GM10266 (cell line): ENCODE results near the gene CDS2.

ENCODE experiments used
- DNase-seq: peaks from one replicate; pipeline ENCODE4 v3.0.0; 2012; ENCODE audit errors: extremely low spot score
- TF ChIP-seq, protein P1 (sequence below): IDR thresholded peaks from 2 replicates; pipeline ENCODE4 v1.5.1; 2012; ENCODE audit warnings: mild to moderate bottlenecking, low read depth; ENCODE audit not compliant: control insufficient read depth, insufficient read depth; ENCODE audit errors: missing control alignments

The CDS2 gene

DNA sequence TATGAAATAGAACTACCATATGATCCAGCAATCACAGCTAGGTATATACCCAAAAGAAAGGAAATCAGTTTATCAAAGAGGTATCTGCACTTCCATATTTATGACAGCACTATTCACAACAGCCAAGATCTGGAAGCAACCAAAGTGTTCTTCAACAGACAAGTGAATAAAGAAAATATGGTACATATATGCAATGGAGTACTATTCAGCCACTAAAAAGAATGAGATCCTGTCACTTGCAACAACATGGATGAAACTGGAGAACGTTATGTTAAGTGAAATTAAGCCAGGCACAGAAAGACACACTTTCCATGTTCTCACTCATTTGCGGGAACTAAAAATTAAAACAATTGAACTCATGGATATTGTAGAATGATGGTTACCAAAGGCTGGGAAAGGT lies 22.3 kb upstream of the CDS2 start:
- no peak for DNase-seq
- TF ChIP-seq, protein P1, sequence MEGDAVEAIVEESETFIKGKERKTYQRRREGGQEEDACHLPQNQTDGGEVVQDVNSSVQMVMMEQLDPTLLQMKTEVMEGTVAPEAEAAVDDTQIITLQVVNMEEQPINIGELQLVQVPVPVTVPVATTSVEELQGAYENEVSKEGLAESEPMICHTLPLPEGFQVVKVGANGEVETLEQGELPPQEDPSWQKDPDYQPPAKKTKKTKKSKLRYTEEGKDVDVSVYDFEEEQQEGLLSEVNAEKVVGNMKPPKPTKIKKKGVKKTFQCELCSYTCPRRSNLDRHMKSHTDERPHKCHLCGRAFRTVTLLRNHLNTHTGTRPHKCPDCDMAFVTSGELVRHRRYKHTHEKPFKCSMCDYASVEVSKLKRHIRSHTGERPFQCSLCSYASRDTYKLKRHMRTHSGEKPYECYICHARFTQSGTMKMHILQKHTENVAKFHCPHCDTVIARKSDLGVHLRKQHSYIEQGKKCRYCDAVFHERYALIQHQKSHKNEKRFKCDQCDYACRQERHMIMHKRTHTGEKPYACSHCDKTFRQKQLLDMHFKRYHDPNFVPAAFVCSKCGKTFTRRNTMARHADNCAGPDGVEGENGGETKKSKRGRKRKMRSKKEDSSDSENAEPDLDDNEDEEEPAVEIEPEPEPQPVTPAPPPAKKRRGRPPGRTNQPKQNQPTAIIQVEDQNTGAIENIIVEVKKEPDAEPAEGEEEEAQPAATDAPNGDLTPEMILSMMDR: no peak

DNA sequence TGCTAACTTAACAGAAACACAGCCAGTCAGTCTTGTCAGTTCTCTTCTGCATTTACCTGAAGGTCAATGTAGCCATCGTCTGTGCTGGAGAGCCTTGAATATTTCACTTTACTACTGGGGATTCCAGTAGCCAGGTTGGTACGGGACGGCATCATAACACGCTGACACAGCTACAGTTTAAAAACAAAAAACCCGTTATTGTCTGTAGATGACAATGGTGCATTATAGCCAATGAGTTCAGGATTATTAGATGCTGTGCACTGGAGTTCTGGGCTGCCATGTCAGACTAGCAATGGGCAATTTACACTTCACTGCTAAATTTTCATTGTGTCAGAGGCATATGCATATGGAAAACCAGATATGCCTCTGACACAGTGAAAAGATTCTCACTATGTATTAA lies 17.5 kb upstream of the CDS2 start:
- TF ChIP-seq, protein P1: no peak
- DNase-seq: no peak

DNA sequence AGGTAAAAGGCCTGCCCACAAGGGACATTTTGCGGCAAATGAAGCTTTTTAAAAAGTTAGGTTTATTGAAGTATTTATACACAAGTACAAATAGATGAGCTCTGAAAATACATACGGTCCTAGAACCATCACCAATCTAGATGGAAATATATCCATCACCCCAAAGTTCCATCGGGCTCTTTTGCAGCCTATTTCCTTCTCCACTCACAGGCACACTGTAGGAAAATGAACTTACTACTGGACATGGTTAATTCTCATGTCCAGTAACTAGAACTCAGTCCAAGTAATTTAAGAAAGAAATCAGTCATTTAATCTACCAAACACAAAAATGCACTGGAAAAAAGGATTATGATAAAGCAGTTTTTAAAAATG lies 13.2 kb upstream of the CDS2 start:
- no peak for DNase-seq
- TF ChIP-seq, protein P1: no peak

GRCh38 chr20:5114403-5114802 lies 12.4 kb upstream of the CDS2 start:
- TF ChIP-seq, protein P1: no peak

GRCh38 chr20:5116875-5117274 lies 9.9 kb upstream of the CDS2 start:
- DNase-seq: no peak
- TF ChIP-seq, protein P1: no peak

More at GRCh38 chr20:5114403-5114802, 12.4 kb upstream of the CDS2 start:
- no peak for DNase-seq

DNA sequence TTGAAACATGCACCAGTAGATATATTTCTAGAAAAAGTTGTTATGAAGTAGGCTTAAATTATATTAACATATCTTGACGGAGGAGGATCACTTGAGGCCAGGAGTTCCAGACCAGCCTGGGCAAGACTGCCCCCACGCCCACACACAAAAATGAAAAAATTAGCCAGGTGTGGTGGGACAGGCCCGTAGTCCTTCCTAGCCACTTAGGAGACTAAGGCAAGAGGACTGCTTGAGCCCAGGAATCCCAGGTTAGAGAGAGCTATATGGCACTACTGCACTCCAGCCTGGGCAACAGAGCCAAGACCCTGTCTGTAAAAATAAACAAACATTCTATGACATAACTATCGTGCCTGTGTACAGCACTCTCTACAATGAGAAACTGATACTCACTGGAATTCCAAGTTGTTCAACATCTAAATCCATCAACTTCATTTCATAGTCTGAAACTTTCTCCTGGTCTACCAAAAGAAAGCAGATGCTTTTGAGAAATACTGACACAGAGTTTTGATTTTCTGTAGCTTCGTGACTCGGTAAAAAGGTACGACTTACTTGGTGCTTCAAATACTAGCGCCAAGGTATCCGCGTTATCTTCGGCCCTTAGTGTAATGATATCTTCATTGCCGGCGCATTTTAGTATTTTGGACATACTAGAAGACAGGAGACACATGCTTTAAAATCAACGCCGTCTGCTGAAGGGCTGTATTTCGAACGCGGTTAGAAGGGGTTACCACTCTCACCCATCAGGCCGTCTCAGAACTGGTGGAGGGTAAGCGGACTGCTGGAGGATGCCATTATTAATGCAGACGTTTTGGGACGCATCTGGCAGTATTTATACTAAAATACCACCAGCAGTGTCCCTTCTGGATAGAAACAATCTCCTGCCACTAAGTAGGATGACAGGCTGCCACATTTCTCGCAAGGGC lies 8.3 kb upstream of the CDS2 start:
- DNase-seq: no peak

DNA sequence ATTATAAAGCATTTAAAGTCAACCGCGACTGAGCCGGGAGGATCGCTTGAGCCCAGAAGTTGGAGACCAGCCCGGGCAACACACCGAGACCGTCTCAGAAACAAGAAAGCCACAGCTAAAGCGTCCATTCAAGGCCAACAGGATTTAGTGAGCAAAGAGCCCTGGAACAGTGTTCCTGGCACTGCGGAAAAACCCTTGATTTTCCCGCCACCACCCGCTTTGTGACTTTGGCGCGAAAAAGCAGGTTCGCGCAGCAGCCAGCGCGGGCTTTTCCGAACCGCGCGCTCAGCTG lies 7.7 kb upstream of the CDS2 start:
- TF ChIP-seq, protein P1: no peak
- no peak for DNase-seq

More for the DNA sequence above, 8.3 kb upstream of the CDS2 start:
- TF ChIP-seq, protein P1: no peak
